CD4-positive, alpha-beta T cell (primary cell): ENCODE data around the gene TMEM184C. TPM values are rescaled to one million over a fixed set of nuclear protein-coding genes. Genes with fewer than 3 reads are reported as not detected.

Experiments used
- ATAC-seq: fragments of 200-7000 bp; cut with Tn5 transposase; one replicate; pipeline ENCODE4 v1.10.0; 2022; ENCODE audit warnings: mild to moderate bottlenecking; ENCODE audit not compliant: poor library complexity
- CTCF ChIA-PET: fragments of 350-600 bp; sonication (Branson Sonifier 250); formaldehyde crosslinking; loops from one replicate; lab custom pipeline; 2021; ENCODE audit warnings: antibody characterized with exemption, inconsistent platforms; lab: Charles Lee
- POLR2A ChIA-PET: fragments of 350-600 bp; sonication (Branson Sonifier 250); formaldehyde crosslinking; loops from one replicate; lab custom pipeline; 2021; ENCODE audit warnings: antibody characterized with exemption, inconsistent platforms; lab: Charles Lee
- DNase-seq, 14 experiments: peaks; one replicate each; pipeline ENCODE4 v3.0.0-alpha.2; 2013 to 2020; ENCODE audit warnings: mixed read lengths in 2 of 14
- H3K27ac ChIP-seq, 2 donors: one replicate each; pipeline versions ENCODE4 v1.5.1 to v1.7.0; 2013; ENCODE audit warnings: low read length in 2 of 2, low read depth in 1 of 2, mild to moderate bottlenecking in 1 of 2
- H3K27me3 ChIP-seq, 2 experiments: 1 replicate in 1 of 2; 2 replicates in 1 of 2; pipeline versions ENCODE4 v1.6.1 to v1.7.0; 2013; ENCODE audit warnings: low read length in 2 of 2, control low read depth in 1 of 2, mild to moderate bottlenecking in 1 of 2, moderate library complexity in 1 of 2; ENCODE audit not compliant: insufficient read depth in 2 of 2, control insufficient read depth in 1 of 2
- H3K36me3 ChIP-seq: one replicate; pipeline ENCODE4 v1.6.1; 2013; ENCODE audit warnings: low read length, control low read depth; ENCODE audit not compliant: insufficient read depth
- H3K4me1 ChIP-seq: one replicate; pipeline ENCODE4 v1.6.1; 2013; ENCODE audit warnings: low read length, control low read depth; ENCODE audit not compliant: insufficient read depth
- H3K4me3 ChIP-seq: one replicate; pipeline ENCODE4 v1.5.1; 2013; ENCODE audit warnings: mild to moderate bottlenecking, low read length, moderate library complexity
- H3K9me3 ChIP-seq, 2 experiments: 1 replicate in 1 of 2; 2 replicates in 1 of 2; pipeline versions ENCODE4 v1.6.1 to v1.7.0; 2013; ENCODE audit warnings: low read length in 2 of 2, mild to moderate bottlenecking in 2 of 2, control low read depth in 1 of 2, moderate library complexity in 1 of 2; ENCODE audit not compliant: control insufficient read depth in 1 of 2, insufficient read depth in 1 of 2
- H3K27ac Mint-ChIP-seq: one replicate; pipeline ENCODE4 v1.8.0; 2020; ENCODE audit warnings: mixed read lengths
- H3K27me3 Mint-ChIP-seq: one replicate; pipeline ENCODE4 v1.8.0; 2021; ENCODE audit warnings: mixed read lengths
- H3K36me3 Mint-ChIP-seq: one replicate; pipeline ENCODE4 v1.8.0; 2021; ENCODE audit warnings: low read depth, mixed read lengths
- H3K4me1 Mint-ChIP-seq: one replicate; pipeline ENCODE4 v1.8.0; 2021; ENCODE audit warnings: low read depth, mixed read lengths
- H3K4me3 Mint-ChIP-seq: one replicate; pipeline ENCODE4 v1.8.0; 2020; ENCODE audit warnings: mild to moderate bottlenecking, mixed read lengths
- H3K9me3 Mint-ChIP-seq: one replicate; pipeline ENCODE4 v1.8.0; 2020; ENCODE audit warnings: mixed read lengths
- CTCF ChIP-seq: fragments of 200-600 bp; IDR thresholded peaks from one replicate; pipeline ENCODE4 v1.8.0; 2022; ENCODE audit warnings: antibody characterized with exemption, mild to moderate bottlenecking
- intact Hi-C, 2 experiments: fragments of 100-400 bp; cut with DNase I in 1 of 2; cut with micrococcal nuclease in 1 of 2; formaldehyde crosslinking; loops; one replicate each; pipeline versions ENCODE4 v1.15.1 to v1.9.0; 2023 to 2025; cut with DNase I, micrococcal nuclease
- total RNA-seq, 174 experiments: library from RNA in 2 of 174; stranded (reverse) in 2 of 174; gene quantifications; one replicate each; pipeline ENCODE4 v1.2.3 and lab custom pipeline; 2021 to 2026

Gene TMEM184C
- total RNA-seq, 2 experiments from 2014 or later, result 10.0 to 10.1 TPM

GRCh38 chr4:147674073-147674472 lies 56.9 kb downstream of the TMEM184C start:
- Histone ChIP-seq H3K4me3 (no peak overlapping the region), H3K36me3 (peaks cover 29% of the 10 kb centered on the region), H3K27ac (no peak overlapping the region), H3K27me3 (no peaks in the 10 kb centered on the region), H3K9me3 (no peaks in the 10 kb centered on the region), H3K4me1 (no peaks in the 10 kb centered on the region)
- H3K27me3 Mint-ChIP-seq, result no peaks in the 10 kb centered on the region
- H3K27ac Mint-ChIP-seq, result no peak overlapping the region
- peaks cover 59% of the 10 kb centered on the region for H3K36me3 Mint-ChIP-seq
- ATAC-seq (no peak), DNase-seq (no peak)
- H3K4me1 Mint-ChIP-seq, result peaks cover 9% of the 10 kb centered on the region
- TF ChIP-seq CTCF, result no peak
- intact Hi-C loops, result no loop called here
- ChIA-PET CTCF (no interaction called here), POLR2A (no interaction called here)
- no peak overlapping the region for H3K4me3 Mint-ChIP-seq
- H3K9me3 Mint-ChIP-seq, result no peaks in the 10 kb centered on the region

- POLR2A ChIA-PET, result no interaction called here
These were observed 57.3 kb downstream of the TMEM184C start for GRCh38 chr4:147674496-147674895.

GRCh38 chr4:147678106-147678505 lies 60.9 kb downstream of the TMEM184C start:
- H3K27ac ChIP-seq, result no peak overlapping the region
- no peak overlapping the region for H3K4me3 ChIP-seq
- Mint-ChIP-seq H3K4me3 (no peak overlapping the region), H3K27ac (no peak overlapping the region), H3K36me3 (peaks cover 58% of the 10 kb centered on the region), H3K27me3 (no peaks in the 10 kb centered on the region), H3K4me1 (peaks cover 33% of the 10 kb centered on the region), H3K9me3 (no peaks in the 10 kb centered on the region)
- H3K9me3 ChIP-seq, result no peaks in the 10 kb centered on the region
- ChIA-PET POLR2A (no interaction called here), CTCF (interaction anchor here (1.0 kb wide), 1 partner anchor 15 kb away, joined by 3 read pairs; no protein-coding TSS in a partner anchor)
- no peak for TF ChIP-seq CTCF
- H3K4me1 ChIP-seq, result peaks cover 7% of the 10 kb centered on the region
- DNase-seq (no peak), ATAC-seq (no peak)
- peaks cover 25% of the 10 kb centered on the region for H3K36me3 ChIP-seq
- intact Hi-C loops, result no loop called here
- no peaks in the 10 kb centered on the region for H3K27me3 ChIP-seq

More at GRCh38 chr4:147674496-147674895, 57.3 kb downstream of the TMEM184C start:
- no peak overlapping the region for H3K27ac Mint-ChIP-seq
- Histone ChIP-seq H3K36me3 (peaks cover 30% of the 10 kb centered on the region), H3K4me3 (no peak overlapping the region), H3K9me3 (no peaks in the 10 kb centered on the region), H3K27me3 (no peaks in the 10 kb centered on the region), H3K27ac (no peak overlapping the region), H3K4me1 (no peaks in the 10 kb centered on the region)
- ATAC-seq (no peak), DNase-seq (no peak)
- H3K27me3 Mint-ChIP-seq, result no peaks in the 10 kb centered on the region
- intact Hi-C loops, result no loop called here
- H3K36me3 Mint-ChIP-seq, result peaks cover 63% of the 10 kb centered on the region
- CTCF ChIA-PET, result no interaction called here
- H3K9me3 Mint-ChIP-seq, result no peaks in the 10 kb centered on the region
- H3K4me1 Mint-ChIP-seq, result peaks cover 9% of the 10 kb centered on the region
- no peak overlapping the region for H3K4me3 Mint-ChIP-seq
- TF ChIP-seq CTCF, result no peak
